ENCODE results near the gene STEAP1.
"Not testable (repeated sequence)": the region's sequence is repeated elsewhere in the genome, so short reads cannot be mapped to it uniquely, and the experiment has no call there.

Gene STEAP1

DNA sequence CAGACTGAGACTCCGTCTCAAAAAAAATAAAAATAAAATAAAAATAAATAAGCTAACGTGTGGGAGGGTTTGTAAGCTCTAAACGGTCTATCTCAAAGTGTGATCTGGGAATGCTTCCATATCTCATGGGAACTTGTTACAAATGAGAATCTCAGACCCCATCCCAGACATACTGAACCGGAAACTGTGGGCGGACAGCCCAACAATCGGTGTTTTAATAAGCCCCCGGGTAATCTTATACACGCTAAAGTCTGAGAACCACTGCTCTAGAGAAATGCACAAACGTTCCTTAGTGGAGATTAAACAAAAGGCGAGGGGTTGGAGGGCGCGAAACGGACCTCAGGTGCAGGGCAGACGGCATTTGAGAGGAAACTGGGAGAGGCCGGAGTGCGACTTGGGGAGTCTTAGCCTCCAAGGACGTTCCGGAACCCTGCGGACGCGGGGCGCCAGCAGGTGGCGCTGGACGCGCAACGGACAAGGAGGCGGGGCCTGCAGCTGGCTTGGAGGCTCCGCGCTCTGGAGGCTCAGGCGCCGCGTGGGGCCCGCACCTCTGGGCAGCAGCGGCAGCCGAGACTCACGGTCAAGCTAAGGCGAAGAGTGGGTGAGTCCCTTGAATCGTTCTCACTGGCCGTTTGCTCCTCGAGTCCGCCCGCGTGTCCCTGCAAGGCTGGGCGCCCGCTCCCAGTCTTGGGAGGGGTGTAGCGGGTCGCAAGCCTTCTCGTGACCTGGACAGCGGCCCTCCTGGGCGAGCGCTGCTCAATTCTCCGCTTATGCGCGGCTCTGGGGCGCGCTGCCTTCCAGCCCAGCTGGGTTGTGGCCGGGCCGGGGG lies at the start of gene STEAP1:
STEAP1 (plus strand) TSS at position 527 of the 829 bp plus-strand sequence. CDS start 5,320 bp downstream, outside the sequence.
- peak; percentile 94 for DNase-seq (ENCODE audit: low read depth, low spot score)

DNA sequence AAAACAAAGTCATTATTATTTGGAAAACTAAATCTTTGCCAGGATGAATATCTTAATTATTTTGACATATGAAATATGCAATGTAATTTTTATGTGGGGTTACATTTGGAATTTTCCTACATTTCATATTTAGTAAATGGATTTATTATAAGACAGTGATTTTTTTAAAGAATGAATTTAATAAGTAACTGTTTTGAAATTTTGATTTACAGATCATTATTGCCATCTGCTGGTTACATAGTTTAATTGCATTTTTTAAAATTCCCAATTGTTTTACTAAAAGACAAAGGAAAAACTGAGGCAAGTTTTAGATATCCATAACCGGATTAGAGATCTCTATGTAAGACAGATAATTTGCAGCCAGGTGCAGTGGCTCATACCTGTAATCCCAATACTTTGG lies 39.3 kb upstream of the STEAP1 start:
- DNase-seq (ENCODE audit: low read depth, low spot score): not testable (repeated sequence)

DNA sequence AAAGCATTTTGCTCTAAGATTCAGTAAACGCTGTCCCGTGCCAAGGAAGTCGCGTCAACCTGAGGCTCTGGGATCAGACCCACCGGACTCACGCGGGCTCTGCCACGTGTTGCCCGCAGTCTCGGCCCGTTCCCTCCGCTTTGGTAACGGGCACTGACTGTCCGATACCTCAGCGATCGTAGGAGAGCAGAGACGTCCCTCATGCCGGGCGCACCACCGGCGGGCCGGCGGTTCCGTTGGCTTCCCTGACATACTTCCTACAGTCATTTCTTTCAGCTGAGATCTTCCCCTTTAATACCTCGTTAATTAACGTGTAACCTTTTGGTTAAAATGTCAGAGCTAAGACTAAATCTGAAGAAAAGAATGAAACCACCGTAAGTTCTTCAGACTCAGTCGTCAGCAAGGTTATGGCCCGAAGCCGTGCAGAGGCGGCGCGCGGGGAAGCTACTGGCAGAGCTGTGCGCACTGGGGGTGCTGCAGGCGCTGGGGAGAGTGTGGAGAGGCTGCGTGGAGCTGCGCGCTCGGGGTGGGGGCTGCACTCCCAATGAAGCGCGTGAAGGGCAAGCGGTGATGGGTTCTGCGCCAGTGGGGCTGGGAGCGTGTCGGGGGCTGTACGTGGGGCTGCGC lies 35.6 kb upstream of the STEAP1 start:
- peak; percentile 43 for DNase-seq (ENCODE audit: low read depth, low spot score)

DNA sequence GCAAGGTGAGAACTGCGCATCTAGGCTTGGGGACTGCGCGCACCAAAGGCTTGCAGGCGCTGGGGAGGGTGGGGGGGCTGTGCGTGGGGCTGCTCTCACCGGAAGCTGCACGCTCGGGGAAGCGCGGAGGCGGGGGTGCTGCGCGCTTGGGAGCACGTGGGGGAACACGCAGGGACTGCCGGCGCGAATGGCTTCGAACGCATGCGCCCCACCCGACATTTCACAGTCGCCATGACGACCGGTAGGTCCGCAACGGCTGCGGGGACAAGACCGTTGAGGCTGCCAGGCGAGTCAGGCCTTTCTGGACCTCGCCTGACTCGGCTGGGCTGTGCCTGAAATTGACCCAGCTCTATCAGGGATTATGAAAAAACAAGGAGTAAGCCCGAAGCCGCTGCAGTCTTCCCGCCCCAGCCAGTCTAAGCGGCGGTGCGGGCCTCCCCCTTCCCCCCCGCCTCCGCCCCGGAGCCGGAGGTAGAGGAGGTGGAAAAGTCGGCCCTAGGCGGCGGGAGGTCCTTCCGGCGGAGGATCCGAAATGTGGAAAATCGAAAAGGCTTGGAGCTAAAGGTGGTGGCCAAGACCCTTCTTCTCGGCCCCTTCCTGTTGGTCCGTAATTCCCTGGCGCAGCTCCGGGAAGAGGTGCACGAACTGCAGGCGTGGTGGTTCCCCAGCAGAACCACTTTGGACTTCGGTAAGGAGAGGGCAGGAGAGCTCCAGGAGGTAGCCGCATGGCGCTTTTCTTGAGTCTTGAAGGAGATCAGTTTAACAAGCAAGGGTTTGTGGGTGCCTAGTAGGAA lies 34.9 kb upstream of the STEAP1 start:
- peak; percentile 17 for DNase-seq (ENCODE audit: low read depth, low spot score)

DNA sequence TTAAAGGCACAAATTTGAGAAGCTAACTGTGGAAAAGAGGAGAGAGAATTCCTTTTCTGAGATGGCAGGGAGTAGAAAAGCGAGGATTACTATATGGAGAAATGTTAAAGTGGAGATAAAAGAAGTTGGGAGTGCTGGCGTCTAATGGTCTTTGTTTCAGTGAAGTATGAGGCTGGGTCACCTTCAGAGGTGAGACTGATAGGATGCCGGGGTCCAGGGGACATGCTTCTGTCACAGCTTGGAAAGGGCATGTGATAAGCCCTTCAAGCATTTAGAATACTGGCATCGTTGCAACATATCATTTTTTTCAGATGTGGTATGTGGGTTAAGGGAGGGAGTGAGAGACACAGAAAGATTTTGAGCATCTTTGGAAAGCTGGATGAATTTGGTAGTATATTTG lies 34.1 kb upstream of the STEAP1 start:
- DNase-seq (ENCODE audit: low read depth, low spot score): not testable (repeated sequence)

DNA sequence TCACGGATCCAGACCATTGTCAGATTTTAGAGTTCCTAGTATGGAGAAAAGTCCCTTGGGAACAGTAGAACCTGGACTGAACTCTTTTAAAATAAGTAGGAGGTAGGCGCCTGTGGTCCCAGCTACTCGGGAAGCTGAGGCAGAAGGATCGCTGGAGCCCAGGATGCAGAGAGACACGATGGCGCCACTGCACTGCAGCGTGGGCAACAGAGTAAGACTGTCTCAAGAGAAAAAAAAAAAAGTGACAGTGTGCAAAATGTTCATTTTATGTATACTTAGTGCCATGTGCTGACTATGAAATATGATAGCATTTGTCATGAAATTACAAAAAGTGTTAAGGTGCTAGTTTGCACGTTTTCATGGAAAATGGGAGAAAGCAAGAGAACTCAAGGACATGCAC lies 22.5 kb upstream of the STEAP1 start:
- not testable (repeated sequence) for DNase-seq (ENCODE audit: low read depth, low spot score)

DNA sequence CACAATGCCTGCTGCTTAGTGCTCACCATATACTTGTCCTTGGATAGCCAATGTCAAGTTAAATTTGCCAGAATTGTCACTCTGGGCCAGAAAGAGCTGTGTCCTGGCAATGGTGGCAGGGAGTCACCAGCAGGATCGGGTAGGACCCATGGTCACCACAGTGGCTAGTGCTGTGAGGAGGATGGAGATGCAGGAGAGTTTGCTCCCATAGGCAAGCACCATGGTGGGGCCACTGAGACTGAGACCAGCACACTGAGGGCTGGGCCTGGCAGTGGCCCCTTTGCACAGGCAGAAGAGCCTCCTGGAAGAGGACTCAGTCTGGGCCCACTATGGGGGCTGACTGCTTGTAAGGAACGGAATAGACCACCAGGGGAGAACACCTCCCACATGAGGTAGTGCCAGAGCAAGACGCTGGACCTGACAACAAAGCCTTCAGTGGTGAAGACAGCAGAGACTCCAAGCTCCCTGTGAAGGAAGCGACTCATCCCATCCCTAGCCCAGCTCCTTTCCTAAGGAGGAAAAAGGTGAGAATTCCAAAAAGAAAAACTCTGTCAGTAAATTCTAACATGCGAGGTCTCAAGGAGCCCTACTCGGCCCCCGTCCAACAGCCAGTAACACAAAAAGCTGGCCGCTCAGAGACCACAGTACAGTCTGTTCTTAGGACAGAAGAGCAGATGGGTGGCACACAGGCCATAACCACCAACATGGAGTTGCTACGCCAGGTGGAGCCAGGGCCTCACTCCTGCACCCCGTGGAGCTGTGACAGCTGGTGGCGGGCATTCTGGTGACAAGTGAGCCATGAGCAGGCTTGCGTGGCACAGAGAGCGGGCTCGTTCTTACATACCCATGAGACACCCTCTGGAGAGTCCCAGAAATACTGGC lies 6.9 kb upstream of the STEAP1 start:
- DNase-seq (ENCODE audit: low read depth, low spot score): not testable (repeated sequence)

DNA sequence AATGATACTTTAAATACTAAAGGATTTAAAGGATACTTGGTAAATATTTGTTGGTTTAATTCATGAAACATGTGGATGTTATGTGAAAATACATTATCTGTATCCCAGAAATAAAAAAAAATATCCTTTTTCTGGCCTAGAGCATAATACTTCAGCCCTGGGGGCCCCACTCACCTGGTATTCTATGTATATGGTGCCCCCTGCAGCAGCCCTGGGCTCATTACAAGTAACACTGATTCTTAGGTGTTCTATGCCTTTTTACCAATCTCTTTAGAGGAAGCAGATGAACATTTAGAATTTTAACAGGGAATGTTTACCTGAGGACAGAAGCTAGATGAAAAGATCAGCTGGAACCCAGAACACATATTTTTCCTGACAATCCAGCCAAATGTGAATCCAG lies 4.8 kb upstream of the STEAP1 start:
- DNase-seq (ENCODE audit: low read depth, low spot score): not testable (repeated sequence)

DNA sequence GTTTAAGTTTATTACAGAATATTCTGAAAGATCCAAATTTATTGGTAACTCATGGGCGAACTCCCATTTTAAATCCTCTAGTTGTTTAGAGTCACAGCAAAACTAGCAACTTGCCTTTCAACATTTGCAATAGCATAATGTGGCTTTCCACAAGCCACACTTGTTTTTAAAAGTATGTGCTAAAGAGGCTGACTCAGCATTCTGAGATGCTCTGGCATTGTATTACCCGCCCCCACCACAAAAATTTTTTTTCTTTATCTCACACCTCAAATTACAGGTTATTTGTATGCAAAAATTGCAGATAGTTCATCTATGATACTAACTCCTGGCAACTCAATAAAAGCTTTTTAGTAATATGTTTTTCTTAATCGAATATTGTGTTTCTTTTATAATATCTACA lies 2.4 kb upstream of the STEAP1 start:
- not testable (repeated sequence) for DNase-seq (ENCODE audit: low read depth, low spot score)

DNA sequence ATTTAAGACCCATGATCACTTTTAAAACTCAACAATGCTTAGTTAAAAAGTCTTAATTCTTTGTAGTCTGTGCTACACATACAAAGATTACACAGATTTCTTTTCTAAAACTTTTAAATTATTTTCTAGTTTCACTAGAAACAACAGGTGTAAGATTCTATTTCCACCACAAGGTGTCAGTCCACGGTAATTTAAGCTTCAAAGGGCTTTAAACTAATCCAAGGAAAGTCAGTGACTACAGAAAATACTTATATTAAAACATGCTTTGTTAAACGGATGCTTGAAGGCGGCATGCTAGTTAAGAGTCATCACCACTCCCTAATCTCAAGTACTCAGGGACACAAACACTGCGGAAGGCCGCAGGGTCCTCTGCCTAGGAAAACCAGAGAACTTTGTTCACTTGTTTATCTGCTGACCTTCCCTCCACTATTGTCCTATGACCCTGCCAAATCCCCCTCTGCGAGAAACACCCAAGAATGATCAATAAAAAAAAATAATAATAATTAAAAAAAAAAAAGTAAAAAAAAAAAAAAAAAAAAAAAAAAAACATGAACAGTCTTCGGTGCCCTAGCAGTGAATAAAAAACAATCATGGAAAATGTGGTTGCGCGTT lies 1.5 kb upstream of the STEAP1 start:
- peak; percentile 6 for DNase-seq (ENCODE audit: low read depth, low spot score)

DNA sequence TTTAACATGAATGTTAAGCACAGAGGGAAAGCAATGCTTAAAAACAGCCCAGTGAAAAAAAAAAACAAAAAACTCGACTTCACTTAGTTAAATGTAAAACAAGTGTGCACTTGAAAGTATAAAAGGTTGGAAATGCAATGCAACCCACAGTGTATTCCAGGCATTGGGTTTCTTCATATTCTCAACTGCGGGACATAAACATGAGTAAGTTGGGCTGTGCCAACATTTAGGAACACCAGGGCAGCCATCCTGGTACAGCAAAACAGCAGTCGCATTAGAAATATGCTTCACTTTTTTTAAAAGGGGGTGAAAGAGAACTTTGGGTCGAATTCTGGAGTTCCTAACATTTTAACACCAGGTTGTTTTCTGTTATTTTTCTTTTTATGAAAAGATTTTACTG lies 937 bp downstream of the STEAP1 start:
- DNase-seq (ENCODE audit: low read depth, low spot score): no peak

DNA sequence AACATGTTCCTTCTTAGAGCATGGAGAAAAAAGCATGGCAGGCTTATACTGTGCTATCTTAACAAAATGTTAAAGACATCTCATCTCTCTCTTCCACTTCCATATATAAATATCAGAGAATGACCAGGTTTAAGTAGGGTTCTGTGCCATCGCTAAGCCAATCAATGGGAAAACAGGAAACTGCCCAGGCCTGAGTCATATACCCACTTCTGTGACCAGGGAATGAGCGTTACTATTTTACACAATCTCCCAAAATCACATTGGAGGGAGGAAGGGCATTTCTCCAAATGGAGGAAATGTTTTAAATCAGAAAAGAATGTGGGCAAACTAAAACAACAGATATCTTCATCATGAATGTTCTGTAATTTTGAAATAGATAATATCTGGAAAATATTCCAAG lies 3.1 kb downstream of the STEAP1 start:
- DNase-seq (ENCODE audit: low read depth, low spot score): not testable (repeated sequence)

DNA sequence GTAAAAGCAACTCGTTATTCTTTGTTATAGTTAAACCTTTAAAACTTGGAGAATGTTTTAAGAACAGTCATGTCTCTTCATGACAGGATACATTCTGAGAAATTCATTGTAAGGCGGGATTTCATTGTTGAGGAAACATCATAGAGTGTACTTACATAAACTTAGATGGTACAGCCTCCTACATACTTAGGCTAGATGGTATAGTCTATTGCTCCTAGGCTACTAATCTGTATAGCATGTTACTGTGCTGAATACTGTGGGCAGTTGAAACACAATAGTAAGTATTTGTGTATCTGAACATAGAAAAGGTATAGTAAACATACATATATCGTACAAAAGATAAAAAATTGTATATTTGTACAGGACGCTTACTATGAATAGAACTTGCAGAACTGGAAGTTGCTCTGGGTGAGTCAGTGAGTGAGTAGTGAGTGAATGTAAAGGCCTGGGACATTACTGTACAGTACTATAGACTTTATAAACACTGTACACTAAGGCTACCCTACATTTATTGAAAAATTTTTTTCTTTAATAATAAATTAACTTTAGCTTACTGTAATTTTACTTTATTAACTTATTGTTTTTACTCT lies 3.6 kb downstream of the STEAP1 start:
- not testable (repeated sequence) for DNase-seq (ENCODE audit: low read depth, low spot score)

DNA sequence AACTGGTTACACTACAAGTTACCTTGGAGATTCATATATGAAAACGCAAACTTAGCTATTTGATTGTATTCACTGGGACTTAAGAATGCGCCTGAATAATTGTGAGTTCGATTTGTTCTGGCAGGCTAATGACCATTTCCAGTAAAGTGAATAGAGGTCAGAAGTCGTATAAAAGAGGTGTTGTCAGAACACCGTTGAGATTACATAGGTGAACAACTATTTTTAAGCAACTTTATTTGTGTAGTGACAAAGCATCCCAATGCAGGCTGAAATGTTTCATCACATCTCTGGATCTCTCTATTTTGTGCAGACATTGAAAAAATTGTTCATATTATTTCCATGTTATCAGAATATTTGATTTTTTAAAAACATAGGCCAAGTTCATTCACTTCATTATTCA lies 9.3 kb downstream of the STEAP1 start:
- no peak for DNase-seq (ENCODE audit: low read depth, low spot score)

DNA sequence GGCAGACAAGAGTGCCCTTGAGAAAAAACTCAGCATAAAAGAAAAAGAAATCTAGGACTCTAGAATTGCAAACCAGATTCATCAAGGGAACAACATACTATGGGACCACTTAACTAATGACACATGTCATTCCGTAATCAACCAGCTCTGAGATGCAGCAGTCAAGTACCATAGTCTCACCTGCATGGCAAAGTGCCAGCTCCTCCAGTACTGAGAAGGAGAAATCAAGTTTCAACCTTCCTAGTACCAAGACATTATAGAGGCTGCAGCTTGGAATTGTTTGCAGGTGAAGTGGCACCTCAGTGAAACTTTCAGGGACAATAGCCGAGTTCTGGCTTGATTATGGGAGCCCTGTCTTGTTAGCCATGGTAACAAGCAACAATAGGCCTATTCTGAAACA lies 11.5 kb downstream of the STEAP1 start:
- no peak for DNase-seq (ENCODE audit: low read depth, low spot score)

DNA sequence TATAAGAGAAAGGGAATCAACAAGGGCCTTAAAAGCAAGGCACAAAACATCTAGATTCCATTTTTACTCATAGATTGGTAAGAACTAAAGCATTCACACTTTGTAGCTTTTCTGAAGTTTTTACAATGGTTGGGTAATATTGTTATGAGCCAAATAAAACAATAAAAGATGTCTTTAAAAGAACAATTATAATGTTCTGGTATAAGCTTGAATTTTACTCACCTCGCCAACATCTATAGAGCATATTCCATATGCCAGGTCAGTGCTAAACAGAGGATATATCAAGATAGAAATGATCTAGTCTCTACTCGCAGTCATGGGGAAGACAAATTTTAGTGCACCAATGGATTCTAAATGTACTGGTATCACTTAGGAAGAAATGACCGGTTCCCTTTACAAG lies 11.9 kb downstream of the STEAP1 start:
- DNase-seq (ENCODE audit: low read depth, low spot score): no peak

DNA sequence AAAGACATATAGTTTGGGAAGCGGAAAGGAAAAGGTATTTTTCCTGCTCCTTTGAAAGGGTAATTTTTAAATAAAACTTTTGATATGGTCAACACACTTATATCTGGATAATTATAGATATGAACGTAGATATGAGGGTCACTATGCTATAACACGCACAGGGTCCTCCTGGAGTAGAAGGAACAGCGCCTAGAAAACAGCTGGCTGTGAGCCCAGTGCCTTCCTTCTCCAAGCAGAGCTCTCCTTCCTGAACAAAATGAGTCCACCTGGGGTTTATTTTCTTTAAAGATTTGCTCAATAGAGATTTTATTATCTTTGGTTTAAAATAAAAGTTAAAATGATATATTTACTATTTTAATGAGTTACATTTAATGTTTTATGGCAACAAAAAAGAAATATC lies 13.1 kb downstream of the STEAP1 start:
- no peak for DNase-seq (ENCODE audit: low read depth, low spot score)

DNA sequence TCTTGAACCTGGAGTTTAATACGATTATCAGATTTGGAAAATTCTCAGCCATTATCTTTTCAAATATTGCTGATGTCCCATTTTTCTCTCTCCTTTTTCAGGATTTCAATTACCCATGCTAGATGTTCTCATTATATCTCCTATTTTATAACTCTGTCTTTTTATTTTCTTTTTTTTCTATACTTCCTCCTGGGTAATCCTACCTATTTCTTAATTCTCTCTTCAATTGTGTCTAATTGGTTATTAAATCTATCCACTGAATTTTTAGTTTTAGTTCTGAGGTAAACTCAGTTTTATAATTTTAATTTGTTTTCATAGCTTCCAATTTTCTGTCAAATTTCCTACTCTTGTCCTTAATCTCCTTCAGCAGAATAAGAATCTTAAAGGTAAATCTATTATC lies 15.6 kb downstream of the STEAP1 start:
- no peak for DNase-seq (ENCODE audit: low read depth, low spot score)

DNA sequence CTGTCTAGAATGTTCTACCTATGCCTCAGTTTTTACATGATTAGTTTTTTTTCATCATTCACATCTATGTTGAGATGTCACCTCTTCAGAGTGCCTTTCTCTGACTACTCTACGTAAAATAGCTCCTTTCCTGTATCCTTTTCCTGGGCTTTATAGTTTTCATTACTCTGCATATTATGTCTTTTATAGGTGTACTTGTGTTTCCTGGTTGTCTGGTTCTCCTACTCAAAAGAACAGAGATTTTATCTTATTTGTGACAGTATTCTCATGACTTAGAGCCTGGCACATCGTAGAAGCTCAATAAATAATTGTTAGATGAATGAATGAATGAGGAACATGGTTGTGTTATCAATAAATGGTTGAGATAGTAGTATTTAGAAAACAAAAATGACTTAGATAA lies 17.9 kb downstream of the STEAP1 start:
- DNase-seq (ENCODE audit: low read depth, low spot score): no peak

DNA sequence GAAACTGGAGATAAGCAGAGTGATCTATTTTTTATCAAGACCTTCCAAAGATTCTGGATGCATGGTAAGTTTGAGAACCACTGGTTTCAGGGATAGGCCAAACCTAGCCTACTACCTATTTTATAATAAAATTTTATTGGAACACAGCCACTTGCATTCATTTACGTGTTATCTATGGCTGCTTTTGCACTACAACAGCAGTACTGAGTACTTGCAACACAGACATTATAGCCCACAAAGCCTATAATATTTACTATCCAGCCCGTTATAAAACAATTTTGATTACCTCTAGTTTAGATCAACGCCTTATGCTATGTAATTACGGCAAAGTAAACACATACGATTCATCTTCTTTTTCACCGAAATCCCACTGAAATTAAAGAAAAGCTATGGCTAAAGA lies 18.4 kb downstream of the STEAP1 start:
- DNase-seq (ENCODE audit: low read depth, low spot score): no peak

Data from ELF-1 (cell line).